ENCODE results near the gene PPP1R14C.

The PPP1R14C gene, protein sequence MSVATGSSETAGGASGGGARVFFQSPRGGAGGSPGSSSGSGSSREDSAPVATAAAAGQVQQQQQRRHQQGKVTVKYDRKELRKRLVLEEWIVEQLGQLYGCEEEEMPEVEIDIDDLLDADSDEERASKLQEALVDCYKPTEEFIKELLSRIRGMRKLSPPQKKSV

DNA sequence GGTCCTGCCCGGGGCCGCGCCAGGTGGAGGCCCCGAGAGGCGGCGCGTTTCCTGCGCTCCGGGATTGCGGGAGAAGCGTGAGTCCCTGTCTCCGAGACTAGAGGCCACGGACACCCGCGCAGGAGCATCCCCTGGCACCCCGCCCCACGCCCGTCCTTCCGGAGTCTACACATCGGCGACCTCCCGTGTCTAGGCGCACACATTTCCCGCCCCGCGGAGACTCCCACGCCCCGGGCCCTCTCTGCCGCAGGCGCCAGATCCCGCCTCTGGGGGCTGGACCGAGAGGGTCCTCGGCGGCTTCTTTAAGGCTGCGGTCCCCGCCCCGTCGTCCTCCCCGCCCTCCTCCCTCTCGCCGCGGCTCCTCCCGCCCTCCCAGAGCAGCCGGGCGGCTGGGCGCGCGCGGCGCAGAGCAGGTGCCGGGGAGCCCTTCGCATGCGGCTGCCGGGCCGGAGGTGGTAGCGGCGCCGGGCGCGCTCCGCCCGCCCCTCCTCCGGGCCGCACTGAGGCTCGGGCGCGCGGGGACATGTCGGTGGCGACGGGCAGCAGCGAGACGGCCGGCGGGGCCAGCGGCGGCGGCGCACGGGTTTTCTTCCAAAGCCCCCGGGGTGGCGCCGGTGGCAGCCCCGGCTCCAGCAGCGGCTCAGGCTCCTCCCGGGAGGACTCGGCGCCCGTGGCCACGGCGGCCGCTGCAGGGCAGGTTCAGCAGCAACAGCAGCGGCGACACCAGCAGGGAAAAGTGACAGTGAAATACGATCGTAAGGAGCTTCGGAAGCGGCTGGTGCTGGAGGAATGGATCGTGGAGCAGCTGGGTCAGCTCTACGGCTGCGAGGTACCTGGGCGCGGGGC lies at the start of gene PPP1R14C:
Gene PPP1R14C, plus strand, starts transcription at position 375 of the 846 bp plus-strand sequence. Its CDS starts 149 bp downstream, at position 524.
- Mint-ChIP-seq H3K4me1 (peaks cover 26% of the 10 kb centered on the region), H3K27ac (no peak within 1 kb of the TSS), H3K4me3 (peak within 1 kb of the TSS; percentile 61), H3K36me3 (no peaks in the 10 kb centered on the region), H3K9me3 (peaks cover 1% of the 10 kb centered on the region)
- peak; percentile 77 for ATAC-seq
- DNase-seq (ENCODE audit: low spot score in 2 of 2) = peak; percentile 12 to 67

DNA sequence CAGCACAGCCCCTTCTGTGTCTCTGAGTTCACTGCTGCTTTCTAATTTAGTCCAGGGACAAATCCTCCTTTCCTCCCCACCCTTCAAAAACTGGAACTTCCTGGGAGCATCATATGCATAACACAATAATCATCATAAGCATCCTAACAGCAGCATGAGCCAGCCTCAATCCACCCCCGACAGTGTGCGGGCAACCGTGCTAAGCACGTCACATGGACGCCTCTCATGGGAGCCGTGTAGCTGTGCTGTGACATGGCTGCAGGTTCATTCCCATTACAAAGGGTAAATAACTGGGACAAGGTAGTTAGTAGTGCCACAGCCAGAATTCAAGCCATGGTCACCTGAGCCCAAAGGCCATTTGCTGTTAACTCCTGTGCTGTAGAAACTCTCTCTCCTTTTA lies 49.4 kb upstream of the PPP1R14C start:
- H3K4me1 Mint-ChIP-seq = no peaks in the 10 kb centered on the region
- H3K4me3 Mint-ChIP-seq = no peak overlapping the region
- ATAC-seq (no peak), DNase-seq (ENCODE audit: low spot score in 2 of 2) (no peak)
- no peaks in the 10 kb centered on the region for H3K9me3 Mint-ChIP-seq
- no peak overlapping the region for H3K27ac Mint-ChIP-seq
- no peaks in the 10 kb centered on the region for H3K36me3 Mint-ChIP-seq

DNA sequence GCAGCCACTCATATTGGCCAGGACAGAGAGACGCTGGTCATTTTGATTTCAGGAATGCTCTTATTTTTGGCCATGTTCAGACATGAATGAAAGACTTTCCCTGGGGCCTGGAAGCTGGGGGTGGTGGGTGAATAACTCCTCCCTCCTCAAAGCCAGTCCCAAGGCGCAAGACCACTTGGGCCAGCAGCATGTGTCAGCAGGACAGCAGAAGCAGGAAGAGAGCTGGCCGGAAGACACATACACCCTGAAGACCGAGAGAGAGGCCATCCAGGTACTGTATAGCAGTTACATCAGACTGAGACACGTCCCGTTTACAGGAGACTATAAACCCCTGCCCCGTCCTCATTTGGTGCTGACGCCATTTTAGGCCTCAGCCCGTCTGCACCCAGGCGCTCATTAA lies 44.7 kb upstream of the PPP1R14C start:
- Mint-ChIP-seq H3K4me3 (no peak overlapping the region), H3K9me3 (no peaks in the 10 kb centered on the region), H3K36me3 (no peaks in the 10 kb centered on the region), H3K4me1 (no peaks in the 10 kb centered on the region), H3K27ac (no peak overlapping the region)
- no peak for DNase-seq (ENCODE audit: low spot score in 2 of 2)
- ATAC-seq = no peak

DNA sequence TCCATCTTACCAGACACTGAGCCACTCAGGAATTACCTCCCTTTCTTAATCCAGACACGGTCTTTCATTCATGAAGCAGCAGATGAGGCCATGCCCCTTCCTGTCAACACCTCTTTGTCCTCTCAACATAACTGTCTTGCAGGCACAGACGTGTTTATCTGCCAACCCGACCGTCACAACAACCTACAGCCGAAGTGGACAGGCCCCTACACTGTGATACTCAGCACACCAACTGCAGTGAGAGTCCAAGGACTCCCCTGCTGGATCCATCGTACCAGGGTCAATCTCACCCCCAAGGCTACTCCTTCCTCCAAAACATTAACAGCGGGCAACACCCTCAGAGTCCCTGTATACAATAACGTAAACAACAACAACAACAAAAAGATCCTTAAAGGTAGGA lies 43.3 kb upstream of the PPP1R14C start:
- H3K4me3 Mint-ChIP-seq = no peak overlapping the region
- no peaks in the 10 kb centered on the region for H3K36me3 Mint-ChIP-seq
- H3K4me1 Mint-ChIP-seq = no peaks in the 10 kb centered on the region
- no peak overlapping the region for H3K27ac Mint-ChIP-seq
- no peak for ATAC-seq
- H3K9me3 Mint-ChIP-seq = no peaks in the 10 kb centered on the region
- DNase-seq (ENCODE audit: low spot score in 2 of 2) = no peak

DNA sequence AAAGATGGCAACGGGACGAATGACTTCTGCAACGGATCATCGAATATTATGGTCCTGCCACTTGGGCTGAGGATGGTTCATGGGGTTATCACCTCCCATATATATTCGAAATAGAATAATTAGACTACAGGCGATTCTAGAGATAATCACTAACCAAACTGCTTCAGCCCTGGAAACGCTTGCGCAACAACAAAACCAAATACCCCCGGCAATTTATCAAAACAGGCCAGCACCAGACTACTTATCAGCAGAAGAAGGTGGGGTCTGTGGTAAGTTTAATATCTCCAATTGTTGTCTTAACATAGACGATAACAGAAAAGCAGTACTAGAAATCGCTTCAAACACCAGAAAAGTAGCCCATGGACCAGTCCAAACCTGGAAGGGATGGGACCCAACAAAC lies 42.9 kb upstream of the PPP1R14C start:
- DNase-seq (ENCODE audit: low spot score in 2 of 2) = no peak
- H3K4me1 Mint-ChIP-seq = no peaks in the 10 kb centered on the region
- H3K9me3 Mint-ChIP-seq = no peaks in the 10 kb centered on the region
- H3K27ac Mint-ChIP-seq = no peak overlapping the region
- H3K36me3 Mint-ChIP-seq = no peaks in the 10 kb centered on the region
- ATAC-seq = no peak
- no peak overlapping the region for H3K4me3 Mint-ChIP-seq

DNA sequence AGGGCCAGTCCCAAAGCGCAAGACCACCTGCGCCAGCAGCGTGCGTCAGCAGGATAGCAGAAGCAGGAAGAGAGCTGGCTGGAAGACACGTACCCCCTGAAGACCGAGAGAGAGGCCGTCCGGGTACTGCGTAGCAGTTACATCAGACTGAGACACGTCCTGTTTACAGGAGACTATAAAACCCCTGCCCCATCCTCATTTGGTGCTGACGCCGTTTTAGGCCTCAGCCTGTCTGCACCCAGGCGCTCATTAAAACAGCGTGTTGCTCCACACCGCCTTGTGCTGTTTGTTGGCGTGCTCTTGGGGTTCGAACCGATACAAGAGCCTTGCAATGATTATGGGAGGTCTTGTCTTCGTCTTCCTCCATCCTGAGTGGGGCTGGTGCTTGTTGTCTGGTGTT lies 42.1 kb upstream of the PPP1R14C start:
- DNase-seq (ENCODE audit: low spot score in 2 of 2) (no peak), ATAC-seq (no peak)
- no peaks in the 10 kb centered on the region for H3K9me3 Mint-ChIP-seq
- H3K36me3 Mint-ChIP-seq = no peaks in the 10 kb centered on the region
- no peak overlapping the region for H3K27ac Mint-ChIP-seq
- H3K4me1 Mint-ChIP-seq = no peaks in the 10 kb centered on the region
- no peak overlapping the region for H3K4me3 Mint-ChIP-seq

DNA sequence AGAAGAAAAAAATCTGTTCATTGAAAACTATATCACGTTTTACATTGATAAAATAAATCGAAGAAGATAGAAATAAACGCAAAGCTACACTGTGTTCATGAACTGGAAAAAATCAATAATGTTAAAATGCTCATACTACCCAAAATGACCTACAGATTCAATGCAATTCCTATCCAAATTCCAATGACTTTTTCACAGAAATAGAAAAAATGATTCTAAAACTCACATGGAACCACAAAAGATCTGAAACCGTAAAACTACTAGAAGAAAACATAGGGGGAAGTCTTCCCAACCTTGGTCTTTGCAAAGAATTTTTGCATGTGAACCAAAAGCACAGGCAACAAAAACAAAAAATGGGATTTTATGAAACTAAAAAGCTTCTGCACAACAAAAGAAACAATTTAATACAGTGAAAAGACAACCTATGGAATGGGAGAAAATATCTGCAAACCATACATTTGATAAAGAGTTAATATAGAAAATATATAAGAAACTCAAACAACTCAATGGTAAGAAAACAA lies 40.0 kb upstream of the PPP1R14C start:
- Mint-ChIP-seq H3K27ac (no peak overlapping the region), H3K36me3 (no peaks in the 10 kb centered on the region), H3K4me1 (no peaks in the 10 kb centered on the region), H3K4me3 (no peak overlapping the region), H3K9me3 (no peaks in the 10 kb centered on the region)
- ATAC-seq (no peak), DNase-seq (ENCODE audit: low spot score in 2 of 2) (no peak)

DNA sequence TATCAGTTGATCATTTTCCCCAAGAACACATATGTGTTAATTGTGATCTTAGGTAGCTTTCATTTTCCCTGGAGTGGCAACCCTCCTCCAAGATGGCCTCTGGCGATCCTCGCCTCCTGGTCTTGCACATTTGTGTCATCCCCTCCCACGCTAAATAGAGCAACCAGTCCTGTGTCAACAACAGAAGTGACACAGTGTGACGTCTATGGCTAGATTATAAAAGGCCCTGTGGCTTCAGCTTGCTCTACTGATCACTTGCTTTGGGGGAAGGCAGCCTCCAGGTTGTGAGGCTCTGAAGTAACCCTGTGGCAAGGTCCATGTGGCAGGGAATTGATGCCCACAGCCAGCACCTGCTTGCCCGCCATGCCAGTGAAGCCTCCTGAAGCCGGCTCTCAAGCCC lies 30.6 kb upstream of the PPP1R14C start:
- Mint-ChIP-seq H3K4me1 (no peaks in the 10 kb centered on the region), H3K36me3 (no peaks in the 10 kb centered on the region), H3K4me3 (no peak overlapping the region), H3K27ac (no peak overlapping the region), H3K9me3 (no peaks in the 10 kb centered on the region)
- no peak for ATAC-seq
- DNase-seq (ENCODE audit: low spot score in 2 of 2) = no peak

DNA sequence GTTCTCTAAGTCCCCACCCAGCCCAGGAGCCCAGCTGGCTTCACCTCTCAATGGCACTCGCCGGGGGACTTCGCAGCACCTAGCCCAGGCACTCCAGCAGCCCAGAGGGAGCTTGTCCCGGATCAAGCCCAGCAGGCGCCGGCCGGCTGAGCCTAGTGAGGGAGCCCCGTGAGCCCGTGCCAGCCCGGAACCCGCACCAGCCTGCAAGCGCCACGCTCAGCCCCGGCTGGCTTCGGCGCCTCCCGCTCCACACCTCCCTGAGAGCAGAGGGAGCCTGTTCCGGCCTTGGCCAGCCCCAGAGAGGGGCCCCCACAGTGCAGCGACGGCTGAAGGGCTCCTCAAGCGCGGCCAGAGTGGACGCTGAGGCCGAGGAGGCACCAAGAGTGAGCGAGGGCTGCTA lies 27.1 kb upstream of the PPP1R14C start:
- Mint-ChIP-seq H3K36me3 (no peaks in the 10 kb centered on the region), H3K9me3 (no peaks in the 10 kb centered on the region)
- ATAC-seq = no peak

DNA sequence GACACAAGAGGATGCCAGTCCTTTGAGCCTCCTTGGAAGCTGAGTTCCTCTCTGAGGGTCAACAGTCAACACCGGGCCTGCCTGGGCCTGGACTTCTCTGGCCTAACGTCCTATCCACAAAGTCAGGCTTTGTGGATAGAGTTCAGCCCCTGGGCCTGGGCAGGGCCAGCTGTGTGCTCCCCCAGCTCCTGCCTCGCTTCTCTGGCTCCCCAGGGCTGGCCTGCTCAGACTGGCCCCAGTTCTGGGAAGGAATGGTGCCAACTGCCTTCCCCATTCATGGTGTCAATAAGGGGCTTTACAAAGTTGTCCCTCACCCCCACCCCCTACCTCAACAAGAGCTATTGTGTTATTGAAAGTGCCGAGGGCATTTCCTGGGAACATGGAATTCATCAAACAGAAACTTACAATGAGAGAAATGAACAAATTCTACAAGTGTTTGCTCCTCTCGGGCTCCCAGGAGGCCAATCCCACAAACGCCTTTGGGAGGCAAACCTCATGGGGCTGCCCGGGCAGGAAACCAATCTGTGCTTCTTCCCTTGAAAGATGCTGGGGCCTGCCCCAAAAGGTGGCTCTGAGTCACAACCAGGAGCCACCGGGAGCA lies 26.5 kb upstream of the PPP1R14C start:
- DNase-seq (ENCODE audit: low spot score in 2 of 2) (no peak), ATAC-seq (no peak)
- no peak overlapping the region for H3K4me3 Mint-ChIP-seq
- no peaks in the 10 kb centered on the region for H3K36me3 Mint-ChIP-seq
- H3K4me1 Mint-ChIP-seq = peaks cover 13% of the 10 kb centered on the region
- H3K27ac Mint-ChIP-seq = no peak overlapping the region
- H3K9me3 Mint-ChIP-seq = no peaks in the 10 kb centered on the region

More for the DNA sequence above, 27.1 kb upstream of the PPP1R14C start:
- Mint-ChIP-seq H3K4me3 (no peak overlapping the region), H3K4me1 (peaks cover 13% of the 10 kb centered on the region), H3K27ac (no peak overlapping the region)
- DNase-seq (ENCODE audit: low spot score in 2 of 2) = no peak

DNA sequence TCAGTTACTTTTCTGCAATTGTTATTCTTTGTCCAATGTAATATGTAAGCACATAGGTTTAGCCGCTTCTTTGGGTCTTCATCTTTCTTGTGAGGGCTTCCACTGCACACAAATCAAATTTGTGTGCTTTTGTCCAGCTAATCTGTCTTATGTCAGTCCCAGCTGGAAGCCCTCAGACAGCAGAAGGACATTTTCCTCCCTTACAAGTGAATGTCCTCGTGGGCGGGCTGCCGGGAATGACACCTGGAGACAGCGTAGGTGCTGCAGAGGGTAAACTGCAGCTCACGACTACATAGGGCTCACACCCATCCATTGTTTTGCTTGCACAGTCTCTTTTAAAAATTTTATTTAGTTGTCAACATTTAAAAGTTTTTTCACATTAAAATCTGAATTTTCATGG lies 24.6 kb upstream of the PPP1R14C start:
- DNase-seq (ENCODE audit: low spot score in 2 of 2) = no peak
- H3K27ac Mint-ChIP-seq = no peak overlapping the region
- H3K36me3 Mint-ChIP-seq = no peaks in the 10 kb centered on the region
- no peaks in the 10 kb centered on the region for H3K9me3 Mint-ChIP-seq
- H3K4me1 Mint-ChIP-seq = peaks cover 13% of the 10 kb centered on the region
- H3K4me3 Mint-ChIP-seq = no peak overlapping the region
- ATAC-seq = no peak

DNA sequence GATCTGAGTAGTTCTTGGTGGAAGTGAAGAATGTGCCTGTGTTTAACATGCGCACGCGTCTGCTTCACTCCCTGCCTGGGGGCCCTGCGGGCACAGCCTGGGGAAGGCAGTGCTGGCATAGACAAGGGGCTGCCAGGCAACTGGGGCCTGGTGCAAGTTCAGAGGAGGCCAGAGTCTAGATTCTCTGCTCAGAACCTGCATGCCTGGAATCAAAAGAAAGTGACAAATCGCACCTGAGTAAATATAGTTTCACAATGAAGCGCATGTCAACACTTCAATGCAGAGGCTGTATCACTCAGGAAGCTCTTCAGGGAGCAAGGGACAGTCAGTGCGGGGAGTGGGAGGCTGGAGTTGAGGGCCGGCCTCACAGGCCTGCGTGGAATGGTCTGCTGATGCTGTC lies 24.2 kb upstream of the PPP1R14C start:
- ATAC-seq (no peak), DNase-seq (ENCODE audit: low spot score in 2 of 2) (no peak)
- Mint-ChIP-seq H3K27ac (no peak overlapping the region), H3K9me3 (no peaks in the 10 kb centered on the region), H3K4me3 (no peak overlapping the region), H3K36me3 (no peaks in the 10 kb centered on the region), H3K4me1 (peaks cover 13% of the 10 kb centered on the region)

DNA sequence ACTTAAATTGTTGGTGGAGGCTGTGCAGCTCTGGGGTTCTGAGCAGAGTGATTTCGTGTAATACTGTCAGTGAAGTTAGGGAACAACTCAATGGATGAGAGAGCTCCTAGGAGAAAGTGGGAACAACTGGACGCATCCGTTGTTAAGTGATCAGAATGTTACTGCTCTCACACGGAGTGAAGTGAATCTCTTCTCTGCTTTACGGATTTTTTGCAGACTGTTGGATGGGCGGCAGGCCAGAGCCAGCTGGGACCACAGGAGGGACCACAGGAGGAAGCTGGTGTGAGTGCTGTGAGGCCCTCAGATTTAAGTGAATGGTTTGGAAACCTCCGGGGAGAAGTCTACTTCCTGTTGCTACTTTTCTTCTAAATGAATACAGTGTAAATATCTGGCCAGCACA lies 23.7 kb upstream of the PPP1R14C start:
- Mint-ChIP-seq H3K27ac (no peak overlapping the region), H3K9me3 (no peaks in the 10 kb centered on the region), H3K36me3 (no peaks in the 10 kb centered on the region), H3K4me3 (no peak overlapping the region), H3K4me1 (peaks cover 13% of the 10 kb centered on the region)
- DNase-seq (ENCODE audit: low spot score in 2 of 2) (no peak), ATAC-seq (no peak)

DNA sequence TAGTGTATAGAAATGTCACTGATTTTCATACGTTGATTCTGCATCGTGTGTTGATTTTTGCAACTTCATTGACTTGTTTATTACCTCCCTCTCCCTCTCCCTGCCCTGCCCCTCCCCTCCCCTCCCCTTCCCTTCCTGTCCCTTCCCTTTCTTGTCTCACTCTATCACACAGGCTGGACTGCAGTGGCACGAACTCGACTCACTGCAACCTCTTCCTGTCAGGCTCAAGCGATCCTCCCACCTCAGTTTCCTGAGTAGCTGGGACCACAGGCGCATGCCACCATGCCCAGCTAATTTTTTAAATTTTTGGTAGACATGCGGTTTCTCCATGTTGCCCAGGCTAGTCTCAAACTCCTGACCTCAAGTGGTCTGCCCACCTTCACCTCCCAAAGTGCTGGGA lies 19.2 kb upstream of the PPP1R14C start:
- Mint-ChIP-seq H3K36me3 (no peaks in the 10 kb centered on the region), H3K4me3 (no peak overlapping the region), H3K4me1 (peaks cover 13% of the 10 kb centered on the region), H3K27ac (no peak overlapping the region), H3K9me3 (no peaks in the 10 kb centered on the region)
- no peak for ATAC-seq
- no peak for DNase-seq (ENCODE audit: low spot score in 2 of 2)

DNA sequence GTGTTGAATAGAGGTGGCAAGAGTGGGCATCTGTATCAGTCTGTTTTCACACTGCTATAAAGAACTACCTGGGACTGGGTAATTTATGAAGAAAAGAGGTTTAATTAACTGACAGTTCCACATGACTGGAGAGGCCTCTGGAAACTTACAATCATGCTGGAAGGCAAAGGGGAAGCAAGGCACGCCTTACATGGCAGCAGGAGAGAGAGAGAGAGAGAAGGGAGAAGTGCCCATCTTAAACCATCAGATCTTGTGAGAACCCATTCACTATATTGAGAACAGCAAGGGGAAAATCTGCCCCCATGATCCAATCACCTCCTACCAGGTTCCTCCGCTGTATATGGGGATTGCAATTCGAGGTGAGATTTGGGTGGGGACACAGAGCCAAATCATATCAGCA lies 18.6 kb upstream of the PPP1R14C start:
- ATAC-seq = no peak
- no peaks in the 10 kb centered on the region for H3K36me3 Mint-ChIP-seq
- H3K9me3 Mint-ChIP-seq = no peaks in the 10 kb centered on the region
- H3K27ac Mint-ChIP-seq = no peak overlapping the region
- no peak for DNase-seq (ENCODE audit: low spot score in 2 of 2)
- H3K4me3 Mint-ChIP-seq = no peak overlapping the region
- H3K4me1 Mint-ChIP-seq = peaks cover 9% of the 10 kb centered on the region

Measured in stimulated activated effector memory CD8-positive, alpha-beta T cell treated with anti-CD3 and anti-CD28 coated beads, Interleukin-12 subunit alpha, Interleukin-12 subunit beta, amount 100 ng/mL, for 72 hours (primary cell).